GM06990 (cell line): Measurements from ENCODE around the gene ROBO4.
A peak's percentile ranks its signal among the peaks of the same experiment; 100 is the strongest.

Experiments used
- DNase-seq: peaks from one replicate; pipeline ENCODE4 v3.0.0-alpha.2; 2011; ENCODE audit not compliant: insufficient read length; ENCODE audit errors: extremely low read depth
- H3K27me3 ChIP-seq: replicated peaks from 2 replicates; pipeline ENCODE4 v1.6.0; 2011; ENCODE audit warnings: low read length; ENCODE audit not compliant: control insufficient read depth, insufficient read depth
- H3K36me3 ChIP-seq: 2 replicates; pipeline ENCODE4 v1.5.1; 2011; ENCODE audit warnings: low read length; ENCODE audit not compliant: control insufficient read depth, insufficient read depth
- H3K4me3 ChIP-seq: replicated peaks from 2 replicates; pipeline ENCODE4 v1.5.1; 2011; ENCODE audit warnings: low read depth, mild to moderate bottlenecking, control low read depth, low read length
- TF ChIP-seq, protein P1 (sequence below): IDR thresholded peaks from 2 replicates; pipeline ENCODE4 v1.5.1; 2011; ENCODE audit warnings: low read length, control low read depth, mild to moderate bottlenecking, inconsistent platforms; ENCODE audit not compliant: insufficient read depth, poor library complexity, severe bottlenecking

Gene ROBO4

DNA sequence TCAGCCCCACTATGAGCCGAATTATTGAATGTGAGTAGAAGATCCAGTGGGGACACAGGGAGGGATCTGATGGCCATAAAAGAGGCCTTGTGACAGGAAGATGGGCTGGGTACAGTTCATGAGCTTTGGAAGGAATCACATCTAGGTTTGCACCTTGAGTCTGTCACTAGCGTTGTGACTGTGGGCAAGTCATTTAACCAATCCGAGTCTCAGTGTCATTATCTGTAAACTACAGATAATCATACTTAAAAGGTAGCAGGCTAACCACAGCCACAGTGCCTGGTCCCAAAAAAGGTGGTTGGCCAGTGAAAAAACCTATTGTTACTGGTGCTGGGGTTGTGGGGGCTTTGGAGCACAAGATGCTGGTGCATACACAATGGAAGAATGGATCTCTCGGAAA is 25.2 kb upstream of the ROBO4 start:
- DNase-seq: no peak
- Histone ChIP-seq H3K27me3 (no peaks in the 10 kb centered on the region; the same call in none of the 2 replicates), H3K4me3 (no peak overlapping the region), H3K36me3 (no peaks in the 10 kb centered on the region)
- TF ChIP-seq, protein P1, sequence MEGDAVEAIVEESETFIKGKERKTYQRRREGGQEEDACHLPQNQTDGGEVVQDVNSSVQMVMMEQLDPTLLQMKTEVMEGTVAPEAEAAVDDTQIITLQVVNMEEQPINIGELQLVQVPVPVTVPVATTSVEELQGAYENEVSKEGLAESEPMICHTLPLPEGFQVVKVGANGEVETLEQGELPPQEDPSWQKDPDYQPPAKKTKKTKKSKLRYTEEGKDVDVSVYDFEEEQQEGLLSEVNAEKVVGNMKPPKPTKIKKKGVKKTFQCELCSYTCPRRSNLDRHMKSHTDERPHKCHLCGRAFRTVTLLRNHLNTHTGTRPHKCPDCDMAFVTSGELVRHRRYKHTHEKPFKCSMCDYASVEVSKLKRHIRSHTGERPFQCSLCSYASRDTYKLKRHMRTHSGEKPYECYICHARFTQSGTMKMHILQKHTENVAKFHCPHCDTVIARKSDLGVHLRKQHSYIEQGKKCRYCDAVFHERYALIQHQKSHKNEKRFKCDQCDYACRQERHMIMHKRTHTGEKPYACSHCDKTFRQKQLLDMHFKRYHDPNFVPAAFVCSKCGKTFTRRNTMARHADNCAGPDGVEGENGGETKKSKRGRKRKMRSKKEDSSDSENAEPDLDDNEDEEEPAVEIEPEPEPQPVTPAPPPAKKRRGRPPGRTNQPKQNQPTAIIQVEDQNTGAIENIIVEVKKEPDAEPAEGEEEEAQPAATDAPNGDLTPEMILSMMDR: no peak

- peak; percentile 22 for DNase-seq
- Histone ChIP-seq H3K4me3 (no peak overlapping the region), H3K36me3 (no peaks in the 10 kb centered on the region), H3K27me3 (no peaks in the 10 kb centered on the region; the same call in none of the 2 replicates)
- TF ChIP-seq, protein P1: no peak
These were observed 23.4 kb upstream of the ROBO4 start for GRCh38 chr11:124920870-124921609.

DNA sequence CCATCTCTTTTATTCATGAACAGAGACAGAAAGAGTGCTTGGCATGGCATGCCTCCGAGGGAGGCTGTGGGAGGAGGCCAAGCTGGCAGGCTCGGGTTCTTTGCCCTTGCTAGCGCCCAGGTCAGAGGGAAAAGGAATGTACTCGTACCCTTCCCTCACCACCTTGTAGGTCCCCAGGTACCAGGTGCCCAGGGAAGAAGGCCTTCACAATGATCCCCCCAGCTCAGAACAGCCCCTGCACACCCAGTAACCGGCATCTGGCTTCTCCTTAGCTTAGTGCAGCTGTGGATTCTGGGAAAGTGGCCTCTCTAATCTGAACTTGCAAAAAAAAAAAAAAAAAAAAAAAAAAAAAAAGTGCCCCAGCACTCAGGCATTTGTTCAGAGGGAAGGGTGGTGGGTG is 22.7 kb upstream of the ROBO4 start:
- no peaks in the 10 kb centered on the region for H3K36me3 ChIP-seq
- no peaks in the 10 kb centered on the region; the same call in none of the 2 replicates for H3K27me3 ChIP-seq
- TF ChIP-seq, protein P1: no peak
- DNase-seq: no peak
- H3K4me3 ChIP-seq: no peak overlapping the region

GRCh38 chr11:124919898-124920297 is 22.2 kb upstream of the ROBO4 start:
- H3K4me3 ChIP-seq: no peak overlapping the region
- TF ChIP-seq, protein P1: no peak
- no peaks in the 10 kb centered on the region; the same call in none of the 2 replicates for H3K27me3 ChIP-seq
- no peak for DNase-seq
- H3K36me3 ChIP-seq: no peaks in the 10 kb centered on the region

GRCh38 chr11:124918950-124919349 is 21.3 kb upstream of the ROBO4 start, which contains the start of gene HEPN1:
HEPN1 (plus strand) TSS chr11:124919250.
- Histone ChIP-seq H3K27me3 (no peaks in the 10 kb centered on the region; the same call in none of the 2 replicates), H3K4me3 (no peak within 1 kb of the TSS), H3K36me3 (no peaks in the 10 kb centered on the region)
- TF ChIP-seq, protein P1: no peak
- no peak for DNase-seq
